BE2C (cell line): Measurements from ENCODE around the gene HOXA13.

Source experiments
- DNase-seq: peaks from one replicate; pipeline ENCODE4 v3.0.0-alpha.2; 2020
- H3K27me3 ChIP-seq: fragments of 250-450 bp; sonication (Bioruptor Pico); 2 replicates; pipeline ENCODE4 v1.5.1; 2020; ENCODE audit warnings: mild to moderate bottlenecking
- H3K36me3 ChIP-seq: fragments of 250-450 bp; sonication (Bioruptor Pico); 2 replicates; pipeline ENCODE4 v1.5.1; 2020; ENCODE audit warnings: mild to moderate bottlenecking
- H3K4me1 ChIP-seq: fragments of 250-450 bp; sonication (Bioruptor Pico); 2 replicates; pipeline ENCODE4 v1.5.1; 2020
- H3K4me3 ChIP-seq: 2 replicates; pipeline ENCODE4 v1.5.1; 2011; ENCODE audit warnings: low read depth, low read length
- H3K9me3 ChIP-seq: fragments of 250-450 bp; sonication (Bioruptor Pico); 2 replicates; pipeline ENCODE4 v1.5.1; 2020
- TF ChIP-seq, protein P1 (sequence below): IDR thresholded peaks from 2 replicates; pipeline ENCODE4 v1.5.1; 2012; ENCODE audit warnings: mild to moderate bottlenecking, low read depth, low read length

The HOXA13 gene

DNA sequence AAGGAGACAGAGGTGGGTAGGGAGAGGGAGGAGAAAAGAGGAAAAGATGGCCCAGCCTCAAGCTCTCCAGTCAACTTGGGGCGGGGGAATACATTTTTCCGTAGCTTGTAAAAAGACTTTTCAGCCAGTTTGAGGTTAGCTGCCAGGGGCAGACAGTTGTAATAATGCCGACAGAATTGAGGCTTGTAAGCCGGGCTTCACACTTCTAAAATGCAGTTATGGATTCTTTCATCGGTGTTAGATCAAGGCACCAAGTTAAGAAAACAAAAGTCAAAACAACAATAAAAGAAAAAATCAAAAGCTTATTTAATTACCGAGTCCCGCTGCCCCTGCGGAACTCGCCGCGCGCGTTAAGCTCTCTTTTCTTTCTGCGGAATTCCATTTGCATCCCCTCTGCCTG, 42.3 kb upstream of the HOXA13 start:
- TF ChIP-seq, protein P1, sequence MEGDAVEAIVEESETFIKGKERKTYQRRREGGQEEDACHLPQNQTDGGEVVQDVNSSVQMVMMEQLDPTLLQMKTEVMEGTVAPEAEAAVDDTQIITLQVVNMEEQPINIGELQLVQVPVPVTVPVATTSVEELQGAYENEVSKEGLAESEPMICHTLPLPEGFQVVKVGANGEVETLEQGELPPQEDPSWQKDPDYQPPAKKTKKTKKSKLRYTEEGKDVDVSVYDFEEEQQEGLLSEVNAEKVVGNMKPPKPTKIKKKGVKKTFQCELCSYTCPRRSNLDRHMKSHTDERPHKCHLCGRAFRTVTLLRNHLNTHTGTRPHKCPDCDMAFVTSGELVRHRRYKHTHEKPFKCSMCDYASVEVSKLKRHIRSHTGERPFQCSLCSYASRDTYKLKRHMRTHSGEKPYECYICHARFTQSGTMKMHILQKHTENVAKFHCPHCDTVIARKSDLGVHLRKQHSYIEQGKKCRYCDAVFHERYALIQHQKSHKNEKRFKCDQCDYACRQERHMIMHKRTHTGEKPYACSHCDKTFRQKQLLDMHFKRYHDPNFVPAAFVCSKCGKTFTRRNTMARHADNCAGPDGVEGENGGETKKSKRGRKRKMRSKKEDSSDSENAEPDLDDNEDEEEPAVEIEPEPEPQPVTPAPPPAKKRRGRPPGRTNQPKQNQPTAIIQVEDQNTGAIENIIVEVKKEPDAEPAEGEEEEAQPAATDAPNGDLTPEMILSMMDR, result no peak
- no peaks in the 10 kb centered on the region for H3K9me3 ChIP-seq
- DNase-seq, result no peak
- H3K4me3 ChIP-seq, result no peak overlapping the region
- H3K36me3 ChIP-seq, result no peaks in the 10 kb centered on the region
- H3K4me1 ChIP-seq, result no peaks in the 10 kb centered on the region
- peaks cover 96% of the 10 kb centered on the region for H3K27me3 ChIP-seq

DNA sequence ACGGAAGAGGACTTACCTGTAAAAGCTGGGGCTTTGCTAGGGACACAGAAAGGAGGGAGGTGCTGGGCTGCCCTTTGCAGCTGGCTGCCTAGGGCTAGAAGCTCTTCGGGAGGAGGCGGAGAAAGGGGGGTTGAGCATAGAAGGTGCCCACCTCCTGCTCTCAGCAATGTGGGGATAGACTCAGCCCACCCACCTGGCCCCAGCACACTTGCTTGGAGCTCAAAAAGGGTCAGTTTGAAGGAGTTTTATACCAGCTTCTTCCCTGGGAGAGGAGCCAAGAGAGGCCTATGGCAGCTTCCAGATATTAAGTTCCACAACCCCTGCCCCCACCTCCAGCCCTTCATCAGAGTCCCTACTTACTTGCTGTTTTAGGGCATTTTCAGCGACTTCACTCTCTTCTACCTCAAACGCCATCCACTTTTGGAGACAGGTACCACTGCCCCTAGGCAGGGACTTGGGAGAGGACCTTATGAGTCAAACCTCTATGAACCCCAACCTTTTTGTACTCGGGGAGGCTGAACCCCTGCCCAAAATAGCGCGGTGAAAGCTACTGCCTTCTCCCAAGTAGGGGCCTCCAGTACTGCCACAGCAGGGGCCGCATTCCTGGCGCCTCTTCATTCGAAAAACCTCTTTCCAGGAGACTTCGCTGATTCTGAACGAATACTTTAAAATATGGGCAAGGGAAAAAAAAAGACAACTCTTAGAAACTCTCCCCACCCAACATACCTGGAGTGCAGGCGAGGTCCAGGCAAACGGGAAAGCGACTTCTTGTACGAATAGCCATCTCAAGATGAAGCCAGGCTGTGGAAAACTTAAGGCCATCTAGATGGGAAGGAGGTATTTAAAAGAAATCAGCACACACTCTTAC, 41.5 kb upstream of the HOXA13 start:
- H3K4me3 ChIP-seq, result no peak overlapping the region
- TF ChIP-seq, protein P1, result no peak
- H3K9me3 ChIP-seq, result no peaks in the 10 kb centered on the region
- H3K36me3 ChIP-seq, result no peaks in the 10 kb centered on the region
- peaks cover 94% of the 10 kb centered on the region for H3K27me3 ChIP-seq
- DNase-seq, result no peak
- H3K4me1 ChIP-seq, result no peaks in the 10 kb centered on the region

DNA sequence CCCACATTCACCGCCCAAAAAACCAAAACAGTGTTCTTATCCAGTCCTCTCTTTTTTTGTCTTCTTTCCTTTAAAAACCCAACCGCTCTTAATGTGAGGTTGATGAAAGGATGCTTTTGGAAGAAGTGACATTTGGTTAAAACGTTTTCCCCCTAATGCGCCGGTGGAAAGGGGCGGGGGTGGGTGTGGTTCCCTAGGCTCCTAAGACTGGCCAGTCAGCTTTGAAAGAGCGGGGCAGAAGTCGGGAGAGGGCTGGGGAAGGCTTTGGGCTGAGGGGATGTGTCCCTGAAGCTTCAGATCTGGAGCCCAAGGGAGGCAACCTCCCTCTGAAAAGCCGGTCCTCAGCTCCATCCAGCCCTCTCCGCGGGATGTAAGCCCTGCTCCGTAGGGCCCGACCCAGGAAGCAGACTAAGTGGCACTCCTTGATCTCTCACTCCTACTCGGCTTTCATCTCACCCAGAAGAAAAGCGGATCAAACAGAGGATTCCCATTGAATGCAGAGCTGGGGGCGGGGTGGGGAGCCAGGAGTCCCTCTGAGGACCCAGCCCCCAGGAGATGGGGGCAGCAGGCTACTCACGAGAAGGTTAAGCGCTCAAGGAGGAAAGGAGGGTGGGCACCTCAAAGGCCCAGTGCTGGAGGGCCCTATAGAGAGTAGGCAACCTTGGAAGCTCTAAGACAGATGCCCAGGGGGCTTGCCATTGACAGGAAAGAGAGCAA, 40.3 kb upstream of the HOXA13 start:
- Histone ChIP-seq H3K4me3 (no peak overlapping the region), H3K9me3 (no peaks in the 10 kb centered on the region), H3K27me3 (peaks cover 90% of the 10 kb centered on the region), H3K36me3 (no peaks in the 10 kb centered on the region), H3K4me1 (no peaks in the 10 kb centered on the region)
- no peak for DNase-seq
- TF ChIP-seq, protein P1, result no peak

DNA sequence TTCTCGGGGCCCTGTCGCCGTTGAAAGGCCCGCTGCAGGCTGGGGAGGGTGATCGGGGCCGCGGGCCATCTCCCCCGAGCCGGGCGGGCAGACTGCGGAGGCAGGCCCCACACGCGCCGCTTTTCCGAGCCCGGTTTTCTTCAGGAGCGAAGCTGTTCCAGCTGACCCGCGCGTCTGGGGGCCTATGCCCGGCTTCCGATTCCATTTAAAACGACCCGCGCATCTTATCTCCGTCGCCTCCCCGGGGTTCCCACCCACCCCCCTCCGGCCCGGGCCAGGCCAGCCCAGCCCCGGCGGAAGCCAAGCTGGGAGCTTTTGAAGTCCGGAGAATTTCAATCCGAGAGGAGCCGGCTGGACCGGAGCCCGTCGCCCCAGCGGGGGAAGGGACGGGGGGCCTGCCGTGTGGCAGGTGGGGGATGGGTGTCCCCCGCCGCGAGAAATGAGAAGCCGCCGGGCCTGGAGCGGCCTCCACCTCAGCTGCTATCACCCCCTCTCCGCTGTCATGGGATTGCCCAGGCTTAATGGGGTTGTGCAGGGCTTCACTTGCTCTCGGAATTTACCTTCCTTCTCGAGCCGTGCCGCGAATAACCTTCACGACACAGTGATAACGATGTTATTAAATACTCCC, 39.6 kb upstream of the HOXA13 start:
- no peak overlapping the region for H3K4me3 ChIP-seq
- no peaks in the 10 kb centered on the region for H3K36me3 ChIP-seq
- TF ChIP-seq, protein P1, result no peak
- H3K9me3 ChIP-seq, result no peaks in the 10 kb centered on the region
- H3K4me1 ChIP-seq, result no peaks in the 10 kb centered on the region
- peaks cover 84% of the 10 kb centered on the region for H3K27me3 ChIP-seq
- no peak for DNase-seq

DNA sequence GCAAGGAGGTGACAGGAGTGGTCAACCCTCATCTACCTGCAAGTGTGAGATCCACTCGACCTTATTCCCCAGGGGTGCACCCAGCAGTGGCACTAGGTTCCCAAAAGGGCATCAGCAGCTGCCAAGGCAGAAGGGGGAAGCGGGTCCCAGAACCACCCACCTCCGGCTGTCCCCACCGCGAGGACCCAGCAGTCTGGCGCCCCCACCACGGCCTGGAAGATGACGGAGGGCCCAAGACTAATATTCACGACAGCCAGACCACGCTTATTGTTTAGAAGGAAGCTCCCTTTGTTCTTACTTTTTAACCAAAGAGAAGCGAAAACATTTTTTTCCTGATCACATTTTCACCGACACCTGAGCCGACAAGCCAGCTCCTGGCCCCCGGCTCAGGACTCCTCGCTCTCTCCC, 39.1 kb upstream of the HOXA13 start:
- Histone ChIP-seq H3K4me1 (no peaks in the 10 kb centered on the region), H3K9me3 (no peaks in the 10 kb centered on the region), H3K36me3 (no peaks in the 10 kb centered on the region), H3K27me3 (peaks cover 78% of the 10 kb centered on the region), H3K4me3 (no peak overlapping the region)
- no peak for DNase-seq
- TF ChIP-seq, protein P1, result no peak
